Tibial nerve (tissue), 4 donors: Measurements from ENCODE around the gene OGA. TPM values are rescaled to one million over a fixed set of nuclear protein-coding genes. Genes with fewer than 3 reads are reported as not detected.

ENCODE experiments used
- DNase-seq, 2 donors: peaks; one replicate each; pipeline ENCODE4 v3.0.0-alpha.2; 2019; ENCODE audit warnings: low spot score in 2 of 2
- H3K27ac ChIP-seq, 4 donors: fragments of 200-600 bp; sonication (generic) in 3 of 4; one replicate each; pipeline ENCODE4 v1.5.1; 2017 to 2019; ENCODE audit warnings: mild to moderate bottlenecking in 1 of 4
- H3K27me3 ChIP-seq, 2 donors: fragments of 200-600 bp; sonication (generic) in 1 of 2; one replicate each; pipeline versions ENCODE4 v1.5.1 to v1.6.0; 2017 to 2019
- H3K36me3 ChIP-seq, 3 donors: fragments of 200-600 bp; sonication (generic); one replicate each; pipeline ENCODE4 v1.5.1; 2018 to 2019
- H3K4me1 ChIP-seq, 4 donors: fragments of 200-600 bp; sonication (generic) in 3 of 4; one replicate each; pipeline ENCODE4 v1.5.1; 2017 to 2019
- H3K4me3 ChIP-seq, 4 donors: fragments of 200-600 bp; sonication (generic) in 3 of 4; one replicate each; pipeline ENCODE4 v1.5.1; 2017 to 2019; ENCODE audit warnings: mild to moderate bottlenecking in 1 of 4, moderate library complexity in 1 of 4
- H3K9me3 ChIP-seq, 4 donors: fragments of 200-600 bp; sonication (generic) in 3 of 4; one replicate each; pipeline ENCODE4 v1.5.1; 2017 to 2019
- CTCF ChIP-seq, 5 experiments: fragments of 200-600 bp in 3 of 5; fragments of 450-650 bp in 2 of 5; sonication (generic) in 3 of 5; IDR thresholded peaks; one replicate each; pipeline ENCODE4 v1.5.1; 2016 to 2019; ENCODE audit warnings: antibody characterized with exemption in 5 of 5, mild to moderate bottlenecking in 3 of 5, moderate library complexity in 2 of 5
- EP300 ChIP-seq, 2 donors: sonication (generic); formaldehyde crosslinking; IDR thresholded peaks; one replicate each; pipeline ENCODE4 v1.6.1; 2017; ENCODE audit warnings: antibody characterized with exemption in 2 of 2, mild to moderate bottlenecking in 1 of 2
- POLR2A ChIP-seq, 2 donors: fragments of 450-650 bp; IDR thresholded peaks; one replicate each; pipeline ENCODE4 v1.6.1; 2017; ENCODE audit warnings: antibody characterized with exemption in 2 of 2, mild to moderate bottlenecking in 2 of 2, moderate library complexity in 2 of 2
- WGBS, 2 donors: methylation state at CpG; one replicate each; pipeline ENCODE4 v1.1.5; 2018; 5-methylcytosine and 5-hydroxymethylcytosine counted together
- total RNA-seq, 4 donors: library from RNA; depleted of rRNA; stranded (reverse); fragments of >200 nt; gene quantifications; one replicate each; pipeline ENCODE4 v1.1.0, GENCODE V29; 2016

The OGA gene
- total RNA-seq, 4 donors from 2014 or later = 206 to 249 (median 224) TPM

GRCh38 chr10:101767966-101768790 is 50.1 kb downstream of the OGA start:
- Histone ChIP-seq H3K4me1 (no peaks in the 10 kb centered on the region), H3K4me3 (no peak overlapping the region), H3K27ac (no peak overlapping the region), H3K9me3 (no peaks in the 10 kb centered on the region), H3K27me3 (peaks cover 0 to 35% of the 10 kb centered on the region in 2 donors), H3K36me3 (peaks cover 0 to 11% (median 0%) of the 10 kb centered on the region in 3 donors)
- DNase-seq = no peak
- no peak for TF ChIP-seq POLR2A (IDR thresholded peaks at IDR 0.05)
- TF ChIP-seq CTCF (IDR thresholded peaks at IDR 0.05) = no peak
- no peak for TF ChIP-seq EP300 (IDR thresholded peaks at IDR 0.05)
- 51 to 63% methylated on average over 14 of the region's 14 CpGs for WGBS, 2 donors

GRCh38 chr10:101767600-101767945 is 50.7 kb downstream of the OGA start:
- Histone ChIP-seq H3K27me3 (peaks cover 0 to 29% of the 10 kb centered on the region in 2 donors), H3K4me3 (no peak overlapping the region), H3K4me1 (no peaks in the 10 kb centered on the region), H3K36me3 (peaks cover 0 to 11% (median 0%) of the 10 kb centered on the region in 3 donors), H3K9me3 (no peaks in the 10 kb centered on the region), H3K27ac (no peak overlapping the region)
- TF ChIP-seq POLR2A (IDR thresholded peaks at IDR 0.05) (no peak), CTCF (IDR thresholded peaks at IDR 0.05) (no peak), EP300 (IDR thresholded peaks at IDR 0.05) (no peak)
- DNase-seq = no peak
- WGBS, 2 donors = 41 to 50% methylated on average over 6 of the region's 6 CpGs

GRCh38 chr10:101766753-101767599 is 51.3 kb downstream of the OGA start:
- no peak for TF ChIP-seq CTCF (IDR thresholded peaks at IDR 0.05)
- TF ChIP-seq EP300 (IDR thresholded peaks at IDR 0.05) = no peak
- no peak for TF ChIP-seq POLR2A (IDR thresholded peaks at IDR 0.05)
- peaks cover 0 to 11% (median 0%) of the 10 kb centered on the region in 3 donors for H3K36me3 ChIP-seq
- peaks cover 0 to 23% of the 10 kb centered on the region in 2 donors for H3K27me3 ChIP-seq
- H3K4me3 ChIP-seq = no peak overlapping the region
- no peak for DNase-seq
- H3K9me3 ChIP-seq = no peaks in the 10 kb centered on the region
- H3K27ac ChIP-seq = no peak overlapping the region
- H3K4me1 ChIP-seq = no peaks in the 10 kb centered on the region
- 59 to 63% methylated on average over 11 to 12 of the region's 12 CpGs for WGBS, 2 donors

- 81 to 84% methylated on average over 6 of the region's 6 CpGs for WGBS, 2 donors
- no peak for DNase-seq
Observed at GRCh38 chr10:101766306-101766705, 51.9 kb downstream of the OGA start.

More at GRCh38 chr10:101766306-101766705, 51.9 kb downstream of the OGA start:
- no peak overlapping the region for H3K27ac ChIP-seq
- H3K9me3 ChIP-seq = no peaks in the 10 kb centered on the region
- H3K4me3 ChIP-seq = no peak overlapping the region
- H3K27me3 ChIP-seq = peaks cover 0 to 17% of the 10 kb centered on the region in 2 donors
- H3K36me3 ChIP-seq = peaks cover 0 to 11% (median 0%) of the 10 kb centered on the region in 3 donors
- H3K4me1 ChIP-seq = no peaks in the 10 kb centered on the region
- no peak for TF ChIP-seq CTCF (IDR thresholded peaks at IDR 0.05)
- TF ChIP-seq POLR2A (IDR thresholded peaks at IDR 0.05) = no peak
- TF ChIP-seq EP300 (IDR thresholded peaks at IDR 0.05) = no peak
